ENCODE data around the gene TAF6. TPM values are rescaled to one million over a fixed set of nuclear protein-coding genes. Genes with fewer than 3 reads are reported as not detected.

The TAF6 gene
- total and polyA plus RNA-seq, 2 of the 4 experiments (the other 2 are of a cell fraction) = 11.3 to 55.3 TPM

DNA sequence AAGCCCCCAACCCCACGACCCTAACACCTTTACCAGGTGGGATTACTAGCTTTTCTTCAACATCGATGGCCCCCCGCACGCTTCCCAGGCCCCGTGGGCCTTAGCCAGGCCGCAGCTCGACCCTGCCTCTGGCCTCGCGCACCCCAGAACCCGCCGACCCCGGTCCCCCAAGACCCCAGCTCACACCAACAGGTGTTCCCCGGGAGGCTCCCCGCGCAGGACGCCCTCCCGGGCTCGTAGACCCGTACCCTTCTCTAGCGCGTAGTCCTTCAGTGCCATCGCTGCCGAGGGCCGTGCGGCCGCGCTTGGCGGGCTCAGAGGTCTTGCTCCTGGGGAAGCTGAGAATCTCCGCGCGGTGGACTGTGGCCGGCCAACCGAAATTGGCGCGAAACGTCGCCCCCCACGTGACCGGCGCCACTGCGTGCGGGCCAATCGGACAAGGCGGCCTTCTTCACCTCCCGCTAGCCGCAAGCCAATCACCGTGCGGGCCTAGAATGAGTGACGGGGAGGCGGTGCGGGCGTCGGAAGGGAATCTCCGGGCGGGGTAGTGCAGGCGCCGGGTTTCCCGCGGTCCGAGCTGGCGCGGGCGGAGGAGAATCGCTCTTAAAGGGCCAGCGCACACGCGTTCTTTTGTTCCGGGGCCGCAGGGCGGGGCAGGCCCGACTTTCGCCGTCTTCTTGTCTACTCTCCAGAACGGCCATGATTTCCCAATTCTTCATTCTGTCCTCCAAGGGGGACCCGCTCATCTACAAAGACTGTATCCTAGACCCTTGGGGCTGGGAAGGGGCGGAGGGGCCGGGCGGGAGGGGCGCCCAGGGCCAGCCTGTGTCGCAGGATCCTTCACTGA is 17.9 kb downstream of the TAF6 start, which contains the start of the genes AP4M1 and MCM7 (continued):
- TF ChIP-seq, protein P1, sequence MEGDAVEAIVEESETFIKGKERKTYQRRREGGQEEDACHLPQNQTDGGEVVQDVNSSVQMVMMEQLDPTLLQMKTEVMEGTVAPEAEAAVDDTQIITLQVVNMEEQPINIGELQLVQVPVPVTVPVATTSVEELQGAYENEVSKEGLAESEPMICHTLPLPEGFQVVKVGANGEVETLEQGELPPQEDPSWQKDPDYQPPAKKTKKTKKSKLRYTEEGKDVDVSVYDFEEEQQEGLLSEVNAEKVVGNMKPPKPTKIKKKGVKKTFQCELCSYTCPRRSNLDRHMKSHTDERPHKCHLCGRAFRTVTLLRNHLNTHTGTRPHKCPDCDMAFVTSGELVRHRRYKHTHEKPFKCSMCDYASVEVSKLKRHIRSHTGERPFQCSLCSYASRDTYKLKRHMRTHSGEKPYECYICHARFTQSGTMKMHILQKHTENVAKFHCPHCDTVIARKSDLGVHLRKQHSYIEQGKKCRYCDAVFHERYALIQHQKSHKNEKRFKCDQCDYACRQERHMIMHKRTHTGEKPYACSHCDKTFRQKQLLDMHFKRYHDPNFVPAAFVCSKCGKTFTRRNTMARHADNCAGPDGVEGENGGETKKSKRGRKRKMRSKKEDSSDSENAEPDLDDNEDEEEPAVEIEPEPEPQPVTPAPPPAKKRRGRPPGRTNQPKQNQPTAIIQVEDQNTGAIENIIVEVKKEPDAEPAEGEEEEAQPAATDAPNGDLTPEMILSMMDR (conservative IDR thresholded peaks at IDR 0.05; ENCODE audit: low read depth, low read length) = no peak
